GM12873 (cell line): ENCODE results near the gene OR1J4.

Source experiments
- CTCF ChIP-seq: IDR thresholded peaks from 2 replicates; pipeline ENCODE4 v1.5.1; 2012; ENCODE audit warnings: low read depth, mild to moderate bottlenecking, moderate library complexity, low read length, control low read depth; ENCODE audit not compliant: insufficient read depth; ENCODE audit errors: missing control alignments

Gene OR1J4

GRCh38 chr9:122538757-122539156 is 19.8 kb downstream of the OR1J4 start:
- no peak for TF ChIP-seq CTCF

- TF ChIP-seq CTCF, result no peak
These were observed 27.3 kb downstream of the OR1J4 start for GRCh38 chr9:122546196-122546595.

GRCh38 chr9:122551371-122551770 is 32.4 kb downstream of the OR1J4 start:
- TF ChIP-seq CTCF, result no peak

- no peak for TF ChIP-seq CTCF
These were observed 33.9 kb downstream of the OR1J4 start, which contains the start of gene OR1N2 for GRCh38 chr9:122552812-122553211. Gene OR1N2, plus strand, starts transcription at chr9:122553112. Its CDS starts 100 bp downstream, at chr9:122553212.

- no peak for TF ChIP-seq CTCF
These were observed 42.5 kb downstream of the OR1J4 start for GRCh38 chr9:122561446-122561845.

GRCh38 chr9:122562134-122562760 is 43.3 kb downstream of the OR1J4 start:
- no peak for TF ChIP-seq CTCF

GRCh38 chr9:122567901-122568300 is 49.0 kb downstream of the OR1J4 start:
- TF ChIP-seq CTCF, result no peak
